Stimulated activated CD4-positive, alpha-beta T cell treated with anti-CD3 and anti-CD28 coated beads, Interleukin-4, amount 100 ng/mL, for 48 hours (primary cell): ENCODE data around the gene NOX3.

ENCODE experiments used
- DNase-seq, 2 donors: peaks; one replicate each; pipeline ENCODE4 v3.0.0-alpha.2; 2020; ENCODE audit warnings: low read depth in 2 of 2

NOX3 gene

DNA sequence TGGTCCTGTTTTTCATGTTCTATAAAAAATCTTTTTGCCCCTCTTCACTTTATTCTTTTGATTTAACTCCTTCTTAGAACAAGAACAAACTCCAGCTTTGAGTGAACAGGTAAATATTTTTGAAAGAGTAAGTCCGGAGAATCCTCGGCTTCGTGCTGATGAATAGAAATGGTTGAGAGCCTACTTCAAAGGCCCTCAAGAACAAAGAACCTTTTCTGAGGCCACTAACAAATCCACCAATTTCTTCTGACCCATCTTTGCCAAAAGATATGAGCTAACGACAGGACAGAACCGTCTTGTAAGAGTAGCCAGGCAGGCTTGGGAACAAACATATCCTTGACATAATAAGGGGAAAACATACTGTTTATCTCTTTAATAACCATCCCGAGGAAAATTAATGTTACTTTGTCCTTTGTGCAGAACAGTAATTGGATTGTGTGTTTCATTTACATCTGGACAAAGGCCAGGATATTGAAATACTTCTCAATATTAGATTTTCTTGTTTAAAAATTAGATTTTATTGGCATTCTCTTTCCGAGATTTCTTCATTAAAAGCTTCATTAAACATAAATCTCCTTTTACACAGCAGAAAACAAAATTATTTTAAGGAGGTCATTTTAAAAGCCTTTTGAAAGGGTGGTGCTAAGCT is 52.9 kb downstream of the NOX3 start:
- no peak for DNase-seq

DNA sequence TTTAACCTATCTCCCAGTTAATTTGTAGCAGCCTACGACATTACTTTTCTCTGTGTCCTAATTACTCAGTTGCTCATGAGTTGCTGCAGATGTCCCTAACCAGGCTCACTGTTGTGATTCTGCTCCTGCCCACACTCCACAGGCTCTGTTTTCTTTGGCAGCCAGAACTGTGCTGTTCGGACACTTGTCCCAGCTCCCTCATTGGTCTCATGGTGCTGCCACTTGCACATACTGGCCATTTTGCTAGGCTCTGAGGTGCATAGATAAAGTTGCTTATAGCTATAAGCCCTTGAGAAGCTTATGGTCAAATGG is 55.0 kb downstream of the NOX3 start:
- no peak for DNase-seq

DNA sequence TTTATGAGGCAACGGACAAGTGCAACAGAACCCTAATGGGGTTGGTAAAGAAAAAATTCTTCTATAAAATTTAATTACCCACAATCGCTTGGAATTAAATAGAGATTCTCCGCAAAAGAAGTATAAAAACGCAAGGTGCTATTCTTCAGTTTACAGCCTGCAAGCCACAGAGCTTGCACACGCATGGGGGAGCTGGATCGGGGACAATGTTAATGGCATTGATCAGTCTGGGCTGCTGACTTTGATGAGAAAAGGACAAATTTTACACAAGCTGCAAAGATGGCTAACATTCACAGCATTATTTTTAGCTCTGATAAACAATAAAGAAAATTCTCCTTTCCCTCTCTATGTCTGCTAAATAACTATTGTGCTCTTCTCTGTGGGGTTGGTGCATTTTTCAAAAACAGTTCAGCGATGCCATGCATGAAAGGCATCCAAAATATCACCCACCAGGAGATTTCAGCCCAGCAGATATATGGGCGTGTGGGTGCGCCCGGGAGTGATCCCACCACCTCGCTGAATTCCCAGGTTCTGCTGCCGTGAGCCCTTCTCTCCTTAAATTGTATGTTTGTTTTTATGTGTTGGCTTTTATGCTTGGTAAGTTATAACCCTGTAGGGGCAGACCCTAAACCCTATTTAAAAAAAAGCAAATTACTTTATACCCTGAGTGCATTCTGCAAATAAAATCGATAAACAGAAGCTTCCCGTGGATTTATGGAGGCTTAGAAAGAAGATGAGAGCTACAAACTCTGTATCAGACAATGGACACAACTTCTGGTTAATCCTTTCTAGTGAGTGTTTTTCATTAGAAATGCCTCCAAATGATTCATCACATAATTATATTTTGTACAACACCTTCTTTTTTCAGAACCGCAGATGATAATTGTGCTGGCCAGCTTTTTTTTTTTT is 55.6 kb downstream of the NOX3 start:
- DNase-seq: no peak

DNA sequence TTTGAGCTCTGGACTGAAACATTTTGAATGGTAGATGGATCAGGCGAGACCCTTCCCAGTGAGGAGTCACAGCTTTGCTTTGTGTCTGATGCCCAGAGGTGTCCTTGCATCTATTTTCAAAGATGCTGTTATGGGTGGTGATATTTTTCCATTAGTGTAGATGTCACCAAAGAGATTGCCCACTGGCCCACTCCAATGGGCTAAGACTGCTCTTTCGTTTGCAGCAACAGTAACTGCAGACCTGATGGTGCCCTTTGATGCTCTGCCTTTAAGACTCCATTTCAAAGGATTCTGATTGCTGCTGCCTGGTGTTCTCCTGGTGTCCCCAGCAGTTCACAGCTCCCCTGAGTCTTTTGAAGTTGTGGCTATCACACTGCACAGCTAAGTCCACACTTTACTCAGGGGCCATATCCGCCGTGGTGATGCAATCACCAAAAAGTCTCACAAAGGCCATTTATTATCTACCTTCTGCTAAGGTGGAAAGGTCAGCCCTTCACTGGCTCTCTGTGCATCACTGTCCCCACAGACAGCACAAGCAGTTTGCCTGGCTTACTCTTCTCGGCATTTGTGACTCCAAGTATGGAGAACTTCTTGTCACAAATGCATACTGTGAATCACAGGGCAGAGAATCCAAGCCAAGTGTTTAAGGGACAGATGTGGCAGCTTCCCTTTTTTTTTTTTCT is 56.4 kb downstream of the NOX3 start:
- DNase-seq: no peak

DNA sequence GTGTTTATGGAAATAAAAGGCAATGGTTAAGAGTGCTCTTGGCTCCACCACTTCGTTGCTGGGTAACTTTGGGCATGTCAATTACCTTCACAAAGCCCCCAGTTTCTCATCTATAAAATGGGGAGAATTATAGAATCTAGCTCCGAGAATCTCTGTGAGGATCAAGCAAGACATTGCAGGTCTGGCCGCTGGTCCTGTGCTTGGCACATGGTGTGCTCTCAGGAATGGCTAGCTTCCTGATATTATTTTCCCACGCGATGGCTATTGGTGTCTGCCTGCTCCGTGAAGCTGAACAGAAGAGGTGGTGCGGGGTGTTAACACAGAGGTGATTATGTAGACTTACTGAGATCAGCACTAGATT is 57.0 kb downstream of the NOX3 start:
- DNase-seq: no peak

DNA sequence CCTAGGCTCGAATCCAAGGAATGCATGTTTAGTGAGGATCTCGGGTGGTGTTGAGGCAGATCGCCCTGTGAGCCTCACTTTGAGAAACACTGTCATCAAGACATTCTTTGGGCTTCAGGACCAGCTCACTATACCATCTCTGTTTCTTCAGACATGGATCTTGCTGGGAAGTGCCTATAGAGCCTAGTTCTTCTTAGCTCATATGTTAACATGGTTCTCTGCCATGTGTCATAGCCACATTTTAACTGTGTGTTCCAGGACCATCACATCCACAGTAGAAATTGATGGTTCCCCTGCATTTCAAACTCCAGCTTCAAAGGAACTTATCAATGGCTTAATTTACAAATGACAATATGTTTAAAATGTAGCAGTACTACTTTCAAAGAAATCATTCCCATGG is 57.4 kb downstream of the NOX3 start:
- no peak for DNase-seq

DNA sequence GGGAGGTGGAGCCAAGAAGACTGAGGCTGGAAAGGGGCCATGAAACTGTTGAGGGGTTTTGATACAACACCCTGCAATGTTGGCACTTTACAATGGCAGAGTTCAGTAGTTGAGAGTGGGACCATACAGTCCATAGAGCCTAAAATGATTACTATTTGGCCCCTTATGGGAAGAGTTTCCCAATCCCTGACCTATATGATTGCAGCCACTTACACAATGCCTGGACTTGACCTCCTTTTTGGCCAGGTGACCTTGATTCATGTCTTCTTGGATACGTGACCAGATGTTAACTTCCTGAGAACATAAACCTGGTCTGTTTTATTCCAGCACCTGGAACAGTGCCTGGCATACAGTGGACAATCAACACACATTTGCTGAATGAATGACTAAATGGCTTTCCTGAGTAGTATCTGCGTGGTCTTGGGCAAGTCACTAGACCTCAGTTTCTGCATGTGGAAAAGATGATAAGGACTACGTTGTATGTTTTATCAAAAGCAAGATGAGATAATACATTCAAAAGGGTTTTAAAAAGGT is 58.4 kb downstream of the NOX3 start:
- no peak for DNase-seq

DNA sequence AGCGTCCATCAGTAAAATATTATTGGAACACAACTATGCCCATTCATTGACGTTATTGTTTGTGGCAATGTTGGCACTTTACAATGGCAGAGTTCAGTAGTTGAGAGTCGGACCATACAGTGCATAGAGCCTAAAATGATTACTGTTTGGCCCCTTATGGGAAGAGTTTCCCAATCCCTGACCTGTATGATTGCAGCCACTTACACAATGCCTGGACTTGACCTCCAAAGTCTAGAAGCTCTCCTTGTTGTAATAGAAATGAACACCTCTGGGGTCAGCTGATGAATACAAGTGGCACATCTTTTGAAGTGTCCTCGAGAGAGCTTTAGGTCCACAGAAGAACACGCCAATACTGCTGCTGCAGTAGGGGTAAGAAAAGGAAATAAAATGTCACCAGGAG is 59.0 kb downstream of the NOX3 start:
- no peak for DNase-seq

DNA sequence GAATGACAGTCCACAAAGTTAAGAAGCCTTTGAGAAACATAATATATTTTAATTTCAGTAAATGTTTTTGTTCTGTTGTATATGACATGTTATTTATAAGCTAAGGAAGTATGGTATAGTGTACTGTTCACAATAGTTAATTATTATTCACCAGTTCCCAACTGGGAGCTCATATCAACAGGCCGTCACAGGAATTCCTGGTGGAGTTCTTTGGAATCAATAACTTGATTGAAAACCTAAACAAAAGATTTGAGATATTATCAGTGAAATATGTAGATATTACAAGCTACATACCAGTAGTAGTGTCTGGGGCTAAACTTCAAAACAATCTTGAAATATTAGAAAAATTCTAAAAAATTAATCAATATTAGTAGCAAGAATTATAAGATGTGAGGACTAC is 60.3 kb downstream of the NOX3 start:
- no peak for DNase-seq

DNA sequence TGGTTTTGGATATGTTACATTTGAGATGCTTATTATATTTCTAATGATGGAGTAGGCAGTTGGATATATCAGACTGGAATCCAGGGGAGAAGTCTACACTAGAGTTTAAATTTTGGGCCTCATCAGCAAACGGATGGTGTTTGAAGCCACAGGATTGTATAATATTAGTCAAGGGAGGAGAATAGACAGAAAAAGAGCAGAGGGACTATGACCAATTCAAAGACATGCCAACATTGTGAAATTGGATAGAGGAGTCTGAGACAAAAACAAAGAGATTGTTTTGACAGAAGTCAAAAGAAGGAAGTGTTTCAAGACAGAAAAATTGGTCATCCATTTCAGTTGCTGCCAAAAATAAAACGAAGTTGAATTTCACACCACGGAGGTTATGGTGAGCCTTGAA is 66.5 kb downstream of the NOX3 start:
- DNase-seq: no peak

DNA sequence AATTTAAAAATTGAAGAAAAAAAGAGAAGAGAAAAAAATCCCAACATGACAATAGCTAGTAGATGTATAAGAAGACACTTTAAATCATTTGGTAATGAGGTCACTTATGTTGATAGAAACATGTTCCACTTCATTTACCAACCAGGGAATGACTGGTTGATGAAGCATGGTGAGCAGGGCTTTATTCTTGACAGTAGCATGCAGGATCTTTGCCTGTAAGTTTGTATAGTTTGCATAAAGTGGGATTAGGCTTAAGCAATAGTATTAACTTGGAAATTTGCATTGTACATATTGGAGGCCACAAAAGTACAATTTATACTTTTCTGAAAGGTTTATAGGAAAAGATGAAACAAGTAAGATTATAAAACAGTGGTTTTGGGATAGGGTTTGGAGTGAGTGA is 67.0 kb downstream of the NOX3 start:
- no peak for DNase-seq

DNA sequence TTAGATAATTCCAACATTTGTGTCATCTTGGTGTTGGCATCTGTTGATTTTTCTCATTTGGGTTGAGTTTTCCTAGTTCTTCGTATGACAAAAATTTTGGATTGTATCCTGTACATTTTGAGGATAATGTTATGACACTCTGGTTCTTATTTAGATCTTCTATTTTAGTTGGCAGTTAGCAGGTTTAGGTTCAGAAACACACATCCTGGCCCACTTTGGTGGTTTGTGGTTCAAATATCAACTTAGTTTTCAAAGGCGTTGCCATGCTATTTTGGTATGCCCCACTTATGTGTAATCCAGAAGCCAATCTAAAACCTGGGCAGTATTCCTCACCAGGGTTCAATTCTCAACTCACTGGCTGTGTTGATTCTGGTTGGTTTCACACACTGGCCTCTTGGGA is 68.2 kb downstream of the NOX3 start:
- DNase-seq: no peak

DNA sequence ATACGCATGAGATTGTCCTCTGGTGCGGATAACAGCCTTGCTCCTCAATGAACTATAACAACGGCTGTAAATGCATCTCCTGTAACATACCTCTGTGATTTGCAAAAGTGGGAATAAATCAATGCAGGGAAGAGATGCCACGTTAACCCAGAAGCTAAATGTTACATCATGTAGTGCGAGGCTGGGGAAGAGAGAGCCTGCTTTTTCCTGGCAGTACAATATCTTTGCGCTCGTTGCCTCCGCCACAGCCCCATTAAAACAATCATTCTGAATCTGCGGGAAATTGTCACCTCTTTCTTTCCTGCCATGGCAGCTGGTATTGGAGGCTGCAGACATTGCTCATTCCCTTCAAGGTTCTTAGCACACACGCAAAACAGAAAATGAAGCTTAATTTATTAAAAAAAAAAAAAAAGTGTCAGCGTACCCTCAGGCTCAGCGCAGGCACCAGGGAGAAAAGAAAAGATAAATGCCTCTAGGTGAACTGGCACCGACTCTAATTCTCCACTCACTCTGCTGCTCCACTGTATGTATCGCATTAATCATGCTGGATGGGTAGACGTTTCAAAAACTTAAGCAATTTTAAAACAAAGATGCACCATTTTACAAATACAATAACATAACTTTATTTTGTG is 71.2 kb downstream of the NOX3 start:
- DNase-seq: no peak

DNA sequence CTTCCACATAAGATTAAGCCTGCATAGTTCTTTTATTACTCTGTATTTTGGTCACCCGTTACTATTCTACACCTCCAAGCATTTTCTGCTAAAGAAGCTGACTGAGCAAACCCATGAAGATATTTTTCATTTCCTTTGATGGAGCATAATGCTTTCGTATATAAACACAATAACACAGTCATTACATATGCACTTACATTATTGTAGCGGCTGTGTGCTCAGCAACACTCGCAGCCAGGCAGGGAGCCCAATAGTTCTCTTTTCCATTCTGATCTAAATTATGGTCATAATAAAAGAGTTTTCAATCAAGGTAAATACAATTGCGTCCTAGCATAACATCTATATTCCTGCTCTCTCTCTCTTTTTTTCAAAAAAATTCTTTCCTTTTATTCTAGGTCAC is 71.7 kb downstream of the NOX3 start:
- no peak for DNase-seq

DNA sequence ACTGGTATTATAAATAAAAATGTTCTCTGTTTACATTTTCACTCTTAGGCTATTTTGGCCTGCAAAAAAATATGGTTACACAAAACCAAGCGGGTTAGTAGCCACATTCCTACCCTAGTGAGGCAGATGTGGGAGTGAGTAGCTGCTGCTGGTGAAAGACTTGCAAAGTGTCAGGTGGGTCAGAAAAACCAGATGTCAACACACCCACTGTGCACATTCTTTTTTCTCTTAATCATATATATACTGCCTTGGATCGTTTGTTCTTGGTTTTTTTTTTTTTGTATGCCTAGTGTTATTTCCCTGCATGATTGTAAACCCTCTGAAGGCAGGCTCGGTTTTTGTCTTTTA is 73.3 kb downstream of the NOX3 start:
- no peak for DNase-seq

DNA sequence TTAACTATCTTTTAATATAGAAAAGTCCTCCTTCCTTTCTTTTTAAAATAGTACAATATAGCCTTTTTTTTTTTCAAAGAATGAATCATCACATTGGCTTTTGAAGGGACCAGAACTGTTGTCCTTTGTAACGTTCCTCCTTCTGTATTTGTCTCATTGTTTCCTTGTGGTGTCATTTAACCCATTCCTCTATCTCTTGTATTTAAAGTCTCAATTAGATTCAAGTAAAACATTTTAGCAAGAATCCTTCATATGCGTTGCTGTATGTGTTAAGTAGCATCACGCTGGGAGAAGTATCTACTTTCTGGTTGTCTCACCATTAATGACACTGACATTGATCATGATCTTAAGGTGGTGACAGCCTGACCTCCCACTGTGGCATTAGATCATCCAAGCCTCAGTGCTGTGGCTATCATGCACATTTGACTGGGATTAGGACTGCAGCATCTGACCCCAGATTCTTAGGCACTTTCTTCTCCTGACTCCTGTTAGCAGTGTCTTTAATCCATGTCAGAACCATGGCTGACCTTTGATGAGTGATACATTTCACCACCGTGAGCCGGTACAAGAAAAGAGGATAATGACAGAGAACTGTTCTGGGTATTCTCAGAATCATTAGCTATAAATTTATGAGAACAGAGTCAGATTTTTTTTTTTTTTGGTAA is 73.8 kb downstream of the NOX3 start:
- DNase-seq: no peak

DNA sequence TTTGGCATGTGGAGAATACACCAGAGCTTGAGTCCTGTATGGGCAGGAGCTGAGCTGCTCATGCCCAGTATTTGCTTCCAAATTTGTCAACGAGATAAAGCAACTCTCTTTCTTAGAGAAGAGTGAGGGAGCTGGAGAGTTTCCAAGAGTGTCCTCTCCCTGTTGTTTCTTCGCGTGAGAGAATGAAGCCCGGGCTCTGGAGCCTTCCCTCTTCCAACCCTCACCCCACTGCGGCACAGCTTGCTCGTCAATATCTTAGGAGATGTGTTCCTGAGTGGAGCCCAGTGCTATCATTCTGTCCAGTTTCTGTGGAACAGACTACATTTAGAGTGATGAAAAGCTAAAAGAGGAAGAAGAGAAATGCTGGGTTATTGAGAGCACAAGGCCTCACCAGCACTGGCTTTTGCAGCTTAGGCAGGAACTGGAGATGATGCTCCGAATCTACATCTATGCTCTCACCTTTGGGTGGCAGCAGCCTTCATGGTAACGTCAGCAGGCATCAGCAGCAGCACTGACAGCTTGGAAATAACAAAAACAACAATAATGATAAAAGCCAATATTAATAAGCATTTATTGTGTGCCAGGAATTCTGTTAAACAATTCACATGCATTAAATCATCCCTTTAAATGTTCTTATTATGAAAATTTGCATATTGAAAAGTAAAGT is 74.8 kb downstream of the NOX3 start:
- DNase-seq: no peak

DNA sequence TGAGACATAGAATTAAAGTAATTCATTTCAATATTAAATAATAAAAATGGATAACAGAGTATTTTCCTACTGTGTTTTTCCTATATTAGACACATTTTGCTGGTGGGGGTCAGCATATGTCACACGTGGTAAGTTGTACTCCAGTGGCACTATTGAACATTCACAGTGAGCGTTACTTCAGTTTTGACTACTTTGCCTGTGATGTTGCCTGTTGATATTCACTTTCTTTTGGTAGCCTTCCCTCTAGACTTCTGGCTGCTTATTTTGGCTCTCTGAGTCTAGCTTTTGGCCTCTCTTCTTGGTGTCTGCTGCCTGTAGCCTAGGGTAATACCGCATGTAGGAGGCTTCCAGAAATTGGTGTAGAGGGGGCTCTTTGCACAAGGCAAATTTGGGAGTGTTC is 76.9 kb downstream of the NOX3 start:
- no peak for DNase-seq

DNA sequence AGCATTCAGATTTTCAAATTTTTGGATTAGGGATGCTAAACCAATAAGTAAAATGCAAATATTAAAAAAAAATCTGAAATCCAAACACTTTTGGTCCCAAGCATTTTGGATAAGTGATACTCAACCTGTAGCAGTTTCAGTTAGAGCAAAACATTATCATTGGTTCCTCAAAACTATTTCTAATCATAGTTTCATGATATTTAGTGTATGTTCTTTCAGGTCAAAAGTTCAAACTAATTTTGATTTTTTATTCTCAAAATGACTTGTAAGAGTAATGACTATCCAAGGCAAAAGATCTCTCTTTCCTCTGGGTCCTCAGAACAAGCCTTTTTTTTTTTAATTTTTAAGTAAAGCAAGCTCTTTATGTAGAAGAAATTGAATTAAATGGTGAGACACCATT is 77.4 kb downstream of the NOX3 start:
- no peak for DNase-seq

DNA sequence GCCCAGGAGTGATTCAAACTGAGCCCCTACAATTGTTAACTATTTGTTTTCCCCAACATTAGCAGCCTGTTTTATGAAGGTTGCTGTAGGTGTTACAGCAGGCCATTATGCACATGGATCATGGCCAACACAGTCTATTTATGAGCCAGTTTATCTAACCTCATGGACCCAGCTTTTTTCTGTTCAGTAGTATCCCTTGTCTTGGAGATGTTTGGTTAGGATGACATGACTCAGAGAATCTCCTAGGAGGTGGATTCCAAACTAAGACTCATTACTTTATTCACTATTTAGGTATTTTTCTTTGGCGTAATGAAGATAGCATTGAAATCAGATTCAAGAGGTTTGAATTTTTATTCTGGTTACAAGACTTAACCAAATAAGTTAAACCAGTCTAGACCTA is 78.6 kb downstream of the NOX3 start:
- DNase-seq: no peak

DNA sequence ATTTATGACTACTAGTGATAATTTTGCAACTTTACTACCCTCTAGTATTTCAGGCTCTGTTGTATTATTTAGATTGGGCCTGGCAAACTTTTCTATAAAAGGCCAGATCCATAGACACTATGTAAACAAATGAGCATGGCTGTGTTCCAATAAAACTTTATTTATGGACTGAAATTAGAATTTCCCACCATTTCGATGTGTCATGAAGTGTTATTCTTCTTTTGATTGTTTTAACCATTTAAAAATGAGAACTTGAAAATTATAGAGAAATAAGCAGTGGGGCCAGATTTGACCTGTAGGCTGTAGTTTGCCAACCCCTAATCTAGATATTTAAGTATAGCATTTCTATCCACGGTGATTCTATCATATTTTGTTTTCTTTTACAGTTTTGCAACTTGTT is 79.8 kb downstream of the NOX3 start:
- no peak for DNase-seq

DNA sequence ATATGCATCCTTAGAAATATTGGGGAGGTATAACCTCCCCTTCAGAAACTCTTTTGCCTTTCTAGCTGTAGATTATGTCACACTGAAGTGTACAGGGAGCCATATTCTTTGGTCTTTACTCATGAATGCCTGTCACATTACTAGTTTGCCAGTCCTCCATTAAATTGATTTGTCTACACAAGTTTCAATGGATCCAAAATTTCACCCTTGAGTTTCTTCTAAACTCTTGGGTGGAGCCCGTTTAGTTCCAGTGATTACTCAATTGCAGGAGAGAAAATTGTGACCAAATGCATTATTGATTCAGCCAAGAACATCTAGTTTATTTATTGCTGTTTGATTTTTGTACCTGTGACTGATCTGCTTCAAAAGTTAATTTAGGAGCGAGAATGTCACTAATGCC is 81.0 kb downstream of the NOX3 start:
- DNase-seq: no peak
